Lower leg skin (tissue), 4 donors: ENCODE results near the gene SLC6A18. TPM values are rescaled to one million over a fixed set of nuclear protein-coding genes. Genes with fewer than 3 reads are reported as not detected.

Experiments
- DNase-seq, 2 donors: peaks; one replicate each; pipeline ENCODE4 v3.0.0-alpha.2; 2019; ENCODE audit warnings: low spot score in 2 of 2
- H3K4me3 ChIP-seq: fragments of 200-600 bp; sonication (generic); 2 replicates; pipeline ENCODE4 v1.5.1; 2017; ENCODE audit warnings: mild to moderate bottlenecking, low read depth; ENCODE audit not compliant: poor library complexity, severe bottlenecking
- POLR2A ChIP-seq, 2 donors: fragments of 450-650 bp; IDR thresholded peaks; one replicate each; pipeline ENCODE4 v1.6.1; 2016 to 2017; ENCODE audit warnings: antibody characterized with exemption in 2 of 2, mild to moderate bottlenecking in 1 of 2, moderate library complexity in 1 of 2
- WGBS, 2 donors: methylation state at CpG; one replicate each; pipeline ENCODE4 v1.1.5; 2018; 5-methylcytosine and 5-hydroxymethylcytosine counted together
- intact Hi-C: fragments of 100-400 bp; cut with DNase I; formaldehyde crosslinking; loops from one replicate; pipeline ENCODE4 v1.15.0; 2023; ENCODE audit warnings: low total_unique reads
- total RNA-seq, 4 donors: library from RNA; depleted of rRNA; stranded (reverse); fragments of >200 nt; gene quantifications; one replicate each; pipeline ENCODE4 v1.1.0, GENCODE V29; 2016
- TF ChIP-seq, protein P1 (sequence below), 3 donors: fragments of 450-650 bp; IDR thresholded peaks; one replicate each; pipeline ENCODE4 v1.5.1; 2016; ENCODE audit warnings: antibody characterized with exemption in 3 of 3, mild to moderate bottlenecking in 3 of 3, moderate library complexity in 2 of 3

SLC6A18 gene
- total RNA-seq, 4 donors from 2014 or later: not detected

DNA sequence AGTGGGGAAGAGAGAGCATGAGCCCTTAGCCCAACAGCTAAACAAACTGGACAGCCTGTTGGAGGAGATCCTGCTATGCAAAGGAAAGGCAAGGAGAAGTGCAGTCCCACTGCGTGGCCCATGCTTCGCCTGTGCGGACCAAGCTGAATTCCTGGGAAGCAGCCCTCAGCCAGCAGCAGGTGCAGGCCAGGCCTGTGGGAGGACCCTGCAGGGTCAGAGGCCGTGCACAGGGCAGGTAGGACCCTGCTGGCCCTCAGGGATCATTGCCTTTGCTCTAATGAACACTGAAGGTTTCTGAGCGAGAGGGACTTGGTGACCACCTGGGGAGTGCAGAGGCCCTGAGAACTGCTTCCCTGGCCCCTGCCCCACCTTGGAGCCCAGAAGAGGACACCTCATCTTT lies 29.7 kb upstream of the SLC6A18 start:
- TF ChIP-seq, protein P1, sequence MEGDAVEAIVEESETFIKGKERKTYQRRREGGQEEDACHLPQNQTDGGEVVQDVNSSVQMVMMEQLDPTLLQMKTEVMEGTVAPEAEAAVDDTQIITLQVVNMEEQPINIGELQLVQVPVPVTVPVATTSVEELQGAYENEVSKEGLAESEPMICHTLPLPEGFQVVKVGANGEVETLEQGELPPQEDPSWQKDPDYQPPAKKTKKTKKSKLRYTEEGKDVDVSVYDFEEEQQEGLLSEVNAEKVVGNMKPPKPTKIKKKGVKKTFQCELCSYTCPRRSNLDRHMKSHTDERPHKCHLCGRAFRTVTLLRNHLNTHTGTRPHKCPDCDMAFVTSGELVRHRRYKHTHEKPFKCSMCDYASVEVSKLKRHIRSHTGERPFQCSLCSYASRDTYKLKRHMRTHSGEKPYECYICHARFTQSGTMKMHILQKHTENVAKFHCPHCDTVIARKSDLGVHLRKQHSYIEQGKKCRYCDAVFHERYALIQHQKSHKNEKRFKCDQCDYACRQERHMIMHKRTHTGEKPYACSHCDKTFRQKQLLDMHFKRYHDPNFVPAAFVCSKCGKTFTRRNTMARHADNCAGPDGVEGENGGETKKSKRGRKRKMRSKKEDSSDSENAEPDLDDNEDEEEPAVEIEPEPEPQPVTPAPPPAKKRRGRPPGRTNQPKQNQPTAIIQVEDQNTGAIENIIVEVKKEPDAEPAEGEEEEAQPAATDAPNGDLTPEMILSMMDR (IDR thresholded peaks at IDR 0.05): no peak
- no peak for TF ChIP-seq POLR2A (IDR thresholded peaks at IDR 0.05)
- DNase-seq: no peak
- WGBS, 2 donors: 83 to 87% methylated on average over 4 to 5 of the region's 5 CpGs
- intact Hi-C loops: loop anchor here (10.0 kb wide), 1 partner anchor 309 kb away; no protein-coding TSS in a partner anchor
- H3K4me3 ChIP-seq: no peak overlapping the region

- DNase-seq: no peak
- H3K4me3 ChIP-seq: no peak overlapping the region
- intact Hi-C loops: loop anchor here (10.0 kb wide), 1 partner anchor 309 kb away; no protein-coding TSS in a partner anchor
- 76 to 77% methylated on average over 24 of the region's 24 CpGs for WGBS, 2 donors
- TF ChIP-seq, protein P1 (IDR thresholded peaks at IDR 0.05): no peak
- TF ChIP-seq POLR2A (IDR thresholded peaks at IDR 0.05): no peak
These were observed 29.3 kb upstream of the SLC6A18 start for GRCh38 chr5:1195916-1196315.

DNA sequence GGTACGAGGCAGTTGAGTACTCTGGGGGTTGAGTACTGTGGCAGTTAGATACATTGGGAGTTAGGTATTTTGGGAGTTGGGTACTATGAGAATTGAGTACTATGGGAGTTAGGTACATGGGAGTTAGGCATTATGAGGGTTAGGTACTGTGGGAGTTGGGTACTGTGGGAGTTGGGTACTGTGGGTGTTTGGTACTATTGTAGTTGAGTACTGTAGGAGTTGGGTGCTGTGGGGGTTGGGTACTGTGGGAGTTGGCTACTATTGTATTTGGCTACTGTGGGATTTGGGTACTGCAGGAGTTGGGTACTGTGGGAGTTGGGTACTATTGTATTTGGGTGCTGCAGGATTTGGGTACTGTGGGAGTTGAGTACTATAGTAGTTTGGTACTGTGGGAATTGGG lies 28.6 kb upstream of the SLC6A18 start:
- TF ChIP-seq POLR2A (IDR thresholded peaks at IDR 0.05): no peak
- TF ChIP-seq, protein P1 (IDR thresholded peaks at IDR 0.05): no peak
- no peak overlapping the region for H3K4me3 ChIP-seq
- 69 to 82% methylated on average over 1 of the region's 1 CpG for WGBS, 2 donors
- no peak for DNase-seq
- intact Hi-C loops: loop anchor here (10.0 kb wide), 1 partner anchor 308 kb away; no protein-coding TSS in a partner anchor

DNA sequence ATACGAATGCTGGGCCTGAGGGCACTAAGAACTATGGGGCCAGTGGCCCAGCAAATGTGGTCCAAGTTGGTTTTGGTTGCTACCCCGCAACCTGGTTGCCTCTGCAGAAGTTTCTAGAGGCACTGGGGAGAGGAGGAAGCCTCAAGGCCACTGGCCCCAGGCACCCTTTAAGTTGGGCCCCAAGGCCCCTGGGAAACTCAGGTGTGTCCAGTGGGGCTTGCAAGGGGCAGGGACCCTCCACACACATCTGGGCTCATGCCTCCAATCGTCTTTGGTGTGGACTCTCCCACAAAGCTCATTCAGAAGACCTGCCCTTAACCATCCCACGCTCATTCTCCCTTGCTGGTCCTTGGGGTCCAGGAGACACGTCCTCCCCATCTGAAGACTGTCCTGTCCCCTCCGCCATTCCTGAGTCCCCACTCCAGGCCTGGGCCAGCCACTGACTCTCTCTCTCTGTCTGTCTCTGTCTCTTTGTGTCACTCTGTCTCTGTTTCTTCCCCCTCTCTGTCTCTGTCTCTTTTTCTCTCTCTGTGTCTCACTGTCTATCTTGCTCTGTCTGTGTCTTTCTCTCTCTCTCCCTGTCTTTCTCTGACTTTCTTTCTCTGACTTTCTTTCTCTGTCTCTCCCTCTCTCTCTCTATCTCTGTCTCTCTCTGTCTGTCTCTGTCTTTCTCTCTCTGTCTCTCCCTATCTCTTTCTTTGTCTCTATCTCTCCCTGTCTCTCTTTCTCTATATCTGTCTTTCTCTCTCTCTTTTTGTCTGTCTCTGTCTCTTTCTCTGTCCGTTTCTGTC lies 27.1 kb upstream of the SLC6A18 start:
- TF ChIP-seq, protein P1 (IDR thresholded peaks at IDR 0.05): no peak
- TF ChIP-seq POLR2A (IDR thresholded peaks at IDR 0.05): no peak
- WGBS, 2 donors: 85 to 86% methylated on average over 7 of the region's 7 CpGs
- intact Hi-C loops: loop anchor here (10.0 kb wide), 1 partner anchor 307 kb away; no protein-coding TSS in a partner anchor
- H3K4me3 ChIP-seq: no peak overlapping the region
- no peak for DNase-seq

- no peak overlapping the region for H3K4me3 ChIP-seq
- no peak for DNase-seq
- intact Hi-C loops: loop anchor here (10.0 kb wide), 1 partner anchor 306 kb away; no protein-coding TSS in a partner anchor
- TF ChIP-seq, protein P1 (IDR thresholded peaks at IDR 0.05): no peak
- TF ChIP-seq POLR2A (IDR thresholded peaks at IDR 0.05): no peak
These were observed 25.9 kb upstream of the SLC6A18 start for GRCh38 chr5:1199340-1199648.
